H9 (cell line): Measurements from ENCODE around the gene ZNF267. TPM values are rescaled to one million over a fixed set of nuclear protein-coding genes. Genes with fewer than 3 reads are reported as not detected.
"Not testable (repeated sequence)": the region's sequence is repeated elsewhere in the genome, so short reads cannot be mapped to it uniquely, and the experiment has no call there.

Source experiments
- DNase-seq: peaks from one replicate; pipeline ENCODE4 v3.0.0-alpha.2; 2017
- H2AFZ ChIP-seq: one replicate; pipeline ENCODE4 v1.6.1; 2013; ENCODE audit warnings: mild to moderate bottlenecking, low read length, control low read depth, moderate library complexity
- H2AK5ac ChIP-seq: 2 replicates; pipeline ENCODE4 v1.6.1; 2013; ENCODE audit warnings: low read length, control low read depth, mixed read lengths; ENCODE audit not compliant: insufficient read length
- H2BK120ac ChIP-seq: one replicate; pipeline ENCODE4 v1.6.1; 2013; ENCODE audit warnings: low read depth, mild to moderate bottlenecking, low read length, control low read depth, inconsistent platforms; ENCODE audit not compliant: poor library complexity, severe bottlenecking
- H2BK12ac ChIP-seq: 2 replicates; pipeline ENCODE4 v1.6.1; 2013; ENCODE audit warnings: low read length, control low read depth, mixed read lengths, low read depth; ENCODE audit not compliant: insufficient read length
- H2BK15ac ChIP-seq: 2 replicates; pipeline ENCODE4 v1.6.1; 2013; ENCODE audit warnings: low read depth, low read length, control low read depth
- H2BK20ac ChIP-seq: one replicate; pipeline ENCODE4 v1.6.1; 2013; ENCODE audit warnings: low read depth, mild to moderate bottlenecking, low read length, control low read depth, inconsistent platforms; ENCODE audit not compliant: poor library complexity, severe bottlenecking
- H2BK5ac ChIP-seq: 2 replicates; pipeline ENCODE4 v1.6.1; 2013; ENCODE audit warnings: low read length, control low read depth, mixed read lengths; ENCODE audit not compliant: insufficient read length
- H3K14ac ChIP-seq: 2 replicates; pipeline ENCODE4 v1.6.1; 2013; ENCODE audit warnings: low read length, control low read depth; ENCODE audit not compliant: insufficient read depth
- H3K18ac ChIP-seq: 2 replicates; pipeline ENCODE4 v1.6.1; 2013; ENCODE audit warnings: low read depth, mild to moderate bottlenecking, mixed read lengths, low read length, control low read depth; ENCODE audit not compliant: insufficient read length
- H3K23ac ChIP-seq: 2 replicates; pipeline ENCODE4 v1.6.1; 2013; ENCODE audit warnings: low read length, control low read depth, mixed read lengths, low read depth; ENCODE audit not compliant: insufficient read length
- H3K23me2 ChIP-seq: 2 replicates; pipeline ENCODE4 v1.6.1; 2013; ENCODE audit warnings: low read depth, mild to moderate bottlenecking, mixed read lengths, low read length, control low read depth; ENCODE audit not compliant: insufficient read length, poor library complexity, severe bottlenecking
- H3K27ac ChIP-seq: 2 replicates; pipeline ENCODE4 v1.5.1; 2013; ENCODE audit warnings: low read length, control low read depth, mixed read lengths, low read depth; ENCODE audit not compliant: insufficient read length
- H3K27me3 ChIP-seq: 2 replicates; pipeline ENCODE4 v1.6.1; 2013; ENCODE audit warnings: low read length, control low read depth, inconsistent platforms; ENCODE audit not compliant: insufficient read depth
- H3K4ac ChIP-seq: 2 replicates; pipeline ENCODE4 v1.6.1; 2013; ENCODE audit warnings: low read depth, mild to moderate bottlenecking, control low read depth, inconsistent platforms, low read length, moderate library complexity
- H3K4me1 ChIP-seq: 2 replicates; pipeline ENCODE4 v1.6.1; 2013; ENCODE audit warnings: low read length, control low read depth, inconsistent platforms; ENCODE audit not compliant: insufficient read depth
- H3K4me2 ChIP-seq: 2 replicates; pipeline ENCODE4 v1.6.1; 2013; ENCODE audit warnings: low read length, control low read depth, mixed read lengths; ENCODE audit not compliant: insufficient read length, insufficient read depth
- H3K56ac ChIP-seq: 2 replicates; pipeline ENCODE4 v1.6.1; 2013; ENCODE audit warnings: low read depth, mild to moderate bottlenecking, mixed read lengths, low read length, control low read depth; ENCODE audit not compliant: insufficient read length
- H3K79me1 ChIP-seq: 2 replicates; pipeline ENCODE4 v1.6.1; 2013; ENCODE audit warnings: low read depth, mild to moderate bottlenecking, moderate library complexity, low read length, control low read depth, inconsistent platforms; ENCODE audit not compliant: insufficient read depth, poor library complexity, severe bottlenecking
- H3K79me2 ChIP-seq: 2 replicates; pipeline ENCODE4 v1.6.1; 2013; ENCODE audit warnings: low read length, control low read depth, inconsistent platforms; ENCODE audit not compliant: insufficient read depth
- H3K9ac ChIP-seq: 2 replicates; pipeline ENCODE4 v1.6.1; 2013; ENCODE audit warnings: low read length, control low read depth, mixed read lengths; ENCODE audit not compliant: insufficient read length; ENCODE audit errors: extremely low read depth
- H3K9me3 ChIP-seq: one replicate; pipeline ENCODE4 v1.6.1; 2013; ENCODE audit warnings: low read depth, low read length, inconsistent platforms; ENCODE audit not compliant: control insufficient read depth
- H3T11ph ChIP-seq: one replicate; pipeline ENCODE4 v1.6.1; 2013; ENCODE audit warnings: mild to moderate bottlenecking, low read length, control low read depth, inconsistent platforms
- H4K20me1 ChIP-seq: one replicate; pipeline ENCODE4 v1.6.1; 2013; ENCODE audit not compliant: control insufficient read depth, insufficient read length, insufficient read depth
- H4K5ac ChIP-seq: 2 replicates; pipeline ENCODE4 v1.6.1; 2013; ENCODE audit warnings: low read depth, mild to moderate bottlenecking, mixed read lengths, low read length, control low read depth; ENCODE audit not compliant: insufficient read length
- H4K8ac ChIP-seq: replicated peaks from 2 replicates; pipeline ENCODE4 v1.6.1; 2013; ENCODE audit warnings: low read length, control low read depth, mixed read lengths, low read depth; ENCODE audit not compliant: insufficient read length
- H4K91ac ChIP-seq: 2 replicates; pipeline ENCODE4 v1.6.1; 2013; ENCODE audit warnings: low read depth, mild to moderate bottlenecking, moderate library complexity, mixed read lengths, low read length, control low read depth; ENCODE audit not compliant: insufficient read length
- H3K27ac Mint-ChIP-seq, 3 experiments: 2 replicates in 2 of 3; 3 replicates in 1 of 3; pipeline ENCODE4 v1.8.0; 2020 to 2021; ENCODE audit warnings: mixed read lengths in 3 of 3, mild to moderate bottlenecking in 1 of 3, moderate library complexity in 1 of 3
- H3K27me3 Mint-ChIP-seq: 2 replicates; pipeline ENCODE4 v1.8.0; 2021; ENCODE audit warnings: low read depth, mild to moderate bottlenecking, moderate library complexity, mixed read lengths
- H3K36me3 Mint-ChIP-seq, 3 experiments: 2 replicates in 2 of 3; 3 replicates in 1 of 3; pipeline ENCODE4 v1.8.0; 2020 to 2021; ENCODE audit warnings: low read depth in 3 of 3, mixed read lengths in 3 of 3; ENCODE audit not compliant: insufficient read depth in 1 of 3
- H3K4me1 Mint-ChIP-seq, 2 experiments: 2 replicates each; pipeline ENCODE4 v1.8.0; 2020; ENCODE audit warnings: mixed read lengths in 2 of 2
- H3K4me3 Mint-ChIP-seq, 2 experiments: 2 replicates in 1 of 2; 3 replicates in 1 of 2; pipeline ENCODE4 v1.8.0; 2020 to 2021; ENCODE audit warnings: mild to moderate bottlenecking in 2 of 2, mixed read lengths in 2 of 2, moderate library complexity in 1 of 2
- H3K9me3 Mint-ChIP-seq, 2 experiments: 2 replicates in 1 of 2; 3 replicates in 1 of 2; pipeline ENCODE4 v1.8.0; 2020; ENCODE audit warnings: mild to moderate bottlenecking in 2 of 2, mixed read lengths in 2 of 2, moderate library complexity in 1 of 2
- CTCF ChIP-seq: fragments of 200-600 bp; sonication (generic); conservative IDR thresholded peaks from 3 replicates; pipeline ENCODE4 v1.8.0; 2021; ENCODE audit warnings: antibody characterized with exemption, mild to moderate bottlenecking
- WGBS: extraction: QIAGEN DNeasy Blood & Tissue Kit; methylation state at CpG from one replicate; pipeline ENCODE4 v1.1.7; 2013; ENCODE audit warnings: missing lambda C conversion rate, low lambda C conversion rate, mixed read lengths; ENCODE audit not compliant: insufficient read length; ENCODE audit errors: extremely low coverage; 5-methylcytosine and 5-hydroxymethylcytosine counted together
- total RNA-seq: library from RNA; stranded (reverse); gene quantifications from 2 replicates; pipeline ENCODE4 v1.2.1, GENCODE V29; 2021

The ZNF267 gene
- total RNA-seq, 1 experiment from 2014 or later: 36.1 TPM

- Histone ChIP-seq H3K4me2 (no peak overlapping the region), H3K4me1 (no peaks in the 10 kb centered on the region), H2BK20ac (no peak overlapping the region), H3K9me3 (peaks cover 4% of the 10 kb centered on the region), H3K56ac (no peak overlapping the region), H3K79me1 (no peaks in the 10 kb centered on the region), H2AK5ac (no peak overlapping the region), H3K27me3 (no peaks in the 10 kb centered on the region), H2AFZ (no peak overlapping the region), H2BK120ac (no peak overlapping the region), H3K23ac (no peak overlapping the region), H3K9ac (no peak overlapping the region), H3K27ac (no peak overlapping the region), H4K91ac (no peak overlapping the region), H4K20me1 (no peaks in the 10 kb centered on the region), H3K79me2 (peaks cover 3% of the 10 kb centered on the region; the same call in 1 of the 2 replicates), H3K4ac (no peak overlapping the region), H3T11ph (no peak overlapping the region), H2BK15ac (no peak overlapping the region), H4K5ac (no peak overlapping the region), H3K18ac (no peak overlapping the region), H3K23me2 (no peaks in the 10 kb centered on the region), H2BK5ac (no peak overlapping the region), H4K8ac (no peak overlapping the region), H3K14ac (no peak overlapping the region), H2BK12ac (no peak overlapping the region)
- Mint-ChIP-seq H3K36me3 (peaks cover 92 to 98% (median 93%) of the 10 kb centered on the region in 3 experiments), H3K27me3 (no peaks in the 10 kb centered on the region), H3K27ac (no peak overlapping the region), H3K4me1 (no peaks in the 10 kb centered on the region), H3K9me3 (peaks cover 27 to 73% of the 10 kb centered on the region in 2 experiments), H3K4me3 (no peak overlapping the region)
- no peak for TF ChIP-seq CTCF
- no peak for DNase-seq
Observed at GRCh38 chr16:31888735-31889134, 15.1 kb downstream of the ZNF267 start.

- H2BK20ac ChIP-seq, H3K14ac ChIP-seq, H3K79me2 ChIP-seq, H4K91ac ChIP-seq, H4K5ac ChIP-seq, H3K4me1 ChIP-seq, H3K4me2 ChIP-seq, H3K27me3 ChIP-seq, H3K27ac Mint-ChIP-seq, H3K79me1 ChIP-seq, H2AFZ ChIP-seq, H4K8ac ChIP-seq, H2BK5ac ChIP-seq, H2BK120ac ChIP-seq, DNase-seq, H3K56ac ChIP-seq, H3K23me2 ChIP-seq, H3K4ac ChIP-seq, H4K20me1 ChIP-seq, H3K18ac ChIP-seq, H2AK5ac ChIP-seq, H3T11ph ChIP-seq, H3K4me3 Mint-ChIP-seq, H3K4me1 Mint-ChIP-seq, H3K9ac ChIP-seq, H3K23ac ChIP-seq, H2BK12ac ChIP-seq, H3K27me3 Mint-ChIP-seq, H2BK15ac ChIP-seq, H3K27ac ChIP-seq: not testable (repeated sequence)
- Mint-ChIP-seq H3K9me3 (peaks cover 55 to 92% of the 10 kb centered on the region in 2 experiments), H3K36me3 (peaks cover 95 to 99% (median 97%) of the 10 kb centered on the region in 3 experiments)
- WGBS: no CpG with 5 or more reads among the region's 4 CpGs
- peaks cover 15% of the 10 kb centered on the region for H3K9me3 ChIP-seq
Observed at GRCh38 chr16:31892111-31892510, 18.5 kb downstream of the ZNF267 start.
